Mesodermal cell (in vitro differentiated cells): ENCODE measurements around the gene ELFN2.
A peak's percentile ranks its signal among the peaks of the same experiment; 100 is the strongest.
"Not testable (repeated sequence)": the region's sequence is repeated elsewhere in the genome, so short reads cannot be mapped to it uniquely, and the experiment has no call there.

ENCODE experiments used
- H3K27ac ChIP-seq: 2 replicates; pipeline ENCODE4 v1.7.0; 2013; ENCODE audit warnings: mild to moderate bottlenecking, low read depth, low read length, moderate library complexity; ENCODE audit not compliant: severe bottlenecking
- H3K36me3 ChIP-seq: 2 replicates; pipeline ENCODE4 v1.7.1; 2013; ENCODE audit warnings: mild to moderate bottlenecking, low read length, moderate library complexity; ENCODE audit not compliant: control insufficient read depth, insufficient read depth
- H3K4me1 ChIP-seq: one replicate; pipeline ENCODE4 v1.7.1; 2013; ENCODE audit warnings: mild to moderate bottlenecking, low read length; ENCODE audit not compliant: insufficient read depth, control insufficient read depth, poor library complexity, severe bottlenecking
- H3K4me3 ChIP-seq: 2 replicates; pipeline ENCODE4 v1.7.0; 2013; ENCODE audit warnings: low read length, control low read depth, mild to moderate bottlenecking; ENCODE audit not compliant: insufficient read depth, poor library complexity, severe bottlenecking; ENCODE audit errors: extremely low read depth
- H3K9me3 ChIP-seq: 2 replicates; pipeline ENCODE4 v1.7.1; 2013; ENCODE audit warnings: mild to moderate bottlenecking, low read length, moderate library complexity; ENCODE audit not compliant: control insufficient read depth
- WGBS, 2 experiments: methylation state at CpG; one replicate each; pipeline ENCODE4 v1.1.5; 2013; ENCODE audit warnings: missing lambda C conversion rate in 2 of 2; ENCODE audit not compliant: insufficient coverage in 2 of 2; 5-methylcytosine and 5-hydroxymethylcytosine counted together

The ELFN2 gene

DNA sequence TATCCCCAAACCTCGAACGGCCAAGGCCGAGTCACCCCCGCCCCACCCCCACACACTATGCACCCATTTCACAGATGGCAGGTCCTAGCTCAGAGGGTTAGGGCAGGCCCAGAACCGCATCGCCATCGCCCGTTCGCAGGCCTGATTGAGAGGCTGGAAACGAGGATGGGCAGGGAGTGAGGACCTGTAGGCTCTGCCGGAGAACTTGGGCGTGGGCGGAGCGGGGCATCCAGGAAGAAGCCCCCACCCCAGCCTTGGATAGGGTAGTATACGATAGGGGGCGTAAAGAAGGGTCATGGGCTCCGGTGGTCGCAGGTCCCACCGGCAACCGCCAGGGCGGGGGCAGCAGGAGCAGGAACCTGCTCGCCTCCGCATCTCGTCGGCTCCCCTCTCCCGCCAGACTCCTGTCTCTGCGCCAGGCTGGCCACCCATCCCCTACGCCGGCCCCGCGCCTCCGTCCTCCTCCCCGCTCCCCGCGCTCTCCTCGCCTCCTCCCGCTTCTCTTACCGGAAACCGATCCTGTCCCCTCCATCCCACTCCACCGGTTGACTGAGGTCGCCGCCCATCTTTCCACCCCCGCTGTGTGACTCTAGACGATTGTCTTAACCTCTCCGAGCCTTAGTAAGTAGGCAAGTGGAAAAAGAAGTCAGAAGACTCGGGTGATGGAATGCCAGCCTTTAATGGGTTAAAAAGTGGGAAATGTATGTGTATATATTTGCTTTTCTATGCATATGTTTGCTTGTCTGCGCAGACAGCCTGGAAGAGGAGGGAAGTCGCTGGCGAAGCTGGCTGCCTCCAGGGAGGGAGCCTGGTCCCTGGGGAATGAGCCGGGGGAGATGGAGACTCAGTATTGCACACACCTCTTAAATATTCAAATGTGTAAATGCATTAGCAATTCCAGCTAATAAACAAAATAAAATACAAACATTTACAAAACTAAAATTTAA is 92.1 kb downstream of the ELFN2 start:
- Histone ChIP-seq H3K36me3 (no peaks in the 10 kb centered on the region), H3K4me1 (peaks cover 3% of the 10 kb centered on the region), H3K9me3 (no peaks in the 10 kb centered on the region), H3K27ac (no peak overlapping the region), H3K4me3 (peak overlapping the region; percentile 16)
- 2 to 3% methylated on average over 26 to 38 of the region's 50 CpGs for WGBS, 2 experiments

DNA sequence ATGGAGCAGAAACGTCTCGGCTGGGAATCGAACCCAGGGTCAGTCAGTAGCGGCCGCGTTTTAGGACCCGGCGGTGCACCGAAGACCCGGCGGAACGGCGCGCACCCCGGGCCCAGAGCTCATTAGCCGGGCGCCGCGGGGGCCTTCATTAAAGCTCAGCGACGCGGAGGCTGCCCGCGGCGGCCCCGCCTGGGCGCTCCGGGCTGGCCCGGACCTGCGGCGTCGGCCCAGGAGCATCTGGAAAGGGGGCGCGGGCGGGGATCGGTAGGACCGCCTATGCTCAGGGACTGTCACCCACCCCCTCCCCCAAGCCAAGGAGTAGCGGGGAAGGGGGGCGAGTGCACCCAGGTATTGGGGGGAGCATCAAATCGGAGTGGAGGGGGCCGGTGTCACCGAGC is 92.8 kb downstream of the ELFN2 start:
- Histone ChIP-seq H3K27ac (no peak overlapping the region), H3K4me3 (no peak overlapping the region), H3K9me3 (no peaks in the 10 kb centered on the region), H3K36me3 (no peaks in the 10 kb centered on the region), H3K4me1 (peaks cover 3% of the 10 kb centered on the region)
- WGBS, 2 experiments: 1 to 3% methylated on average over 24 to 28 of the region's 42 CpGs

- H3K9me3 ChIP-seq: no peaks in the 10 kb centered on the region
- H3K36me3 ChIP-seq: no peaks in the 10 kb centered on the region
- H3K4me3 ChIP-seq: no peak overlapping the region
- H3K27ac ChIP-seq: no peak overlapping the region
- H3K4me1 ChIP-seq: peaks cover 3% of the 10 kb centered on the region
- WGBS, 2 experiments: 36 to 50% methylated on average over 7 of the region's 11 CpGs
Measured at GRCh38 chr22:37333724-37334460, 93.4 kb downstream of the ELFN2 start.

GRCh38 chr22:37331856-37332536 is 95.3 kb downstream of the ELFN2 start:
- Histone ChIP-seq H3K4me3 (no peak overlapping the region), H3K4me1 (peaks cover 3% of the 10 kb centered on the region), H3K9me3 (no peaks in the 10 kb centered on the region), H3K27ac (no peak overlapping the region), H3K36me3 (no peaks in the 10 kb centered on the region)
- 79 to 85% methylated on average over 8 of the region's 9 CpGs for WGBS, 2 experiments

DNA sequence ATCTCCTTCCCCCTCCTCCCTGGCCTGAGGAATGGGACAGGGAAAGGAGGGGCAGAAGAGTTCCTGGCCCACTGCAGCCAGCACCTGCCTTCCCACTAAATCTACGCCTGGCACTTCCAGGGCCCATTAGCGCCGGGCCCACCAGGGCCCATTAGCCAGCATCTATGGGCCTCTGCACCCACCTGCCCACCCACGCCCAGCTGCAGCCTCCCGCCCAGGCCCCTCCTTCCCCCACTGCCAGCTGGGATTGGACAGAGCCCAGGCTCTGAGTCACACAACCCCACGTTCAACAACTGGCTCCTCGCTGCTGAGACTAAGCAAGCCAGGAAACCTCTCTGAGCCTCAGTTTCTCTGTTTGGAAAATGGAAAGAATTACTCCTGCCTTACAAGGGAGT is 96.2 kb downstream of the ELFN2 start:
- Histone ChIP-seq H3K4me1 (no peaks in the 10 kb centered on the region), H3K36me3 (no peaks in the 10 kb centered on the region), H3K9me3 (no peaks in the 10 kb centered on the region), H3K27ac (no peak overlapping the region), H3K4me3 (no peak overlapping the region)
- WGBS, 2 experiments: 86 to 100% methylated on average over 1 to 5 of the region's 7 CpGs

- WGBS, 2 experiments: 39 to 65% methylated on average over 3 to 6 of the region's 9 CpGs
- no peak overlapping the region for H3K27ac ChIP-seq
- no peaks in the 10 kb centered on the region for H3K9me3 ChIP-seq
- H3K4me1 ChIP-seq: no peaks in the 10 kb centered on the region
- no peak overlapping the region for H3K4me3 ChIP-seq
- H3K36me3 ChIP-seq: no peaks in the 10 kb centered on the region
Measured at GRCh38 chr22:37330200-37331033, 96.9 kb downstream of the ELFN2 start.

DNA sequence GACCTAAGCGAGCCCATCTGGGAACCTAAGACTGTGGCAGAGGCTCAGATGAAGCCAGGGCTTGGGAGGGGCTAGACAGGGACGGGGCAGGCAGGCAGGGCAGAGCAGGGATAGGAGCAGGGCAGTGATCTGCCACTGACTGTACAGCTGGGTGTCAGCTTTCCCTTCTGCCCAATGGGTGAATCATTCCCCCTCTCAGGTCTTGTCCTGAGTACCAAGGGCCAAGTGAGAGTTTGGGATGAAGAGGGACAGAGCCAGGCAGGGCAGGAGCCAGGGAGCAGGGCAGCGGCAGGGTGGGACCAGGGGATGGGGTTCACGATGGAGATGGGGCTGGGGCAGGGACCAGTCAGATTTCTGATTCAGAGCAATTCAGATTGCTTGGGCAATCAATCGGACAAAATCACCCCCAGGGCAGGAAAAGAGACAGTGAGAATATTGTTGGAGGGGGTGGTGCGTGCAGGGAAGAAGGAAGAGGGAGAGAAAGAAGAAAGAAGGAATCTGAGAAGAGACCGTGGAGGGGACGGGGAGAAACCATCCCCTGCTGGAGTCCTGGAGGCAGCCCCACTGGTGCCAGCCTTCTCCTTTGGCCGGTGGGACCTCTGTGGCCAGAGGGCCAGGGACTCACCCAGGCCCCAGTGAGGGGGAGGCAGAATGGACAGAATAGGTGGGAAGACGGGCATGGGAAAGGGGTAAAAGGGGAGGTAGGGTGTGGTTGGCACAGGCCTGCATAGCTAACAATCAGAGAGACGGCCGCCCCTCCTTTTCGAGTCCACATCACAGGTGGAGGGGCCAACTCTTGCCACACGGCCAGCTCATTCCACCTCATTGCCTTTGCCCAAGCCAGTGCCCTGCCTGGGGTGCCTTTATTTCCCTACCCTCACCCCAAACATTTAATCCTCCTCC is 97.8 kb downstream of the ELFN2 start:
- Histone ChIP-seq H3K4me3 (no peak overlapping the region), H3K4me1 (no peaks in the 10 kb centered on the region), H3K36me3 (no peaks in the 10 kb centered on the region), H3K27ac (no peak overlapping the region), H3K9me3 (no peaks in the 10 kb centered on the region)
- WGBS, 2 experiments: 78 to 81% methylated on average over 12 to 14 of the region's 14 CpGs

GRCh38 chr22:37328538-37329237 is 98.6 kb downstream of the ELFN2 start:
- H3K27ac ChIP-seq, H3K4me3 ChIP-seq, H3K4me1 ChIP-seq, H3K9me3 ChIP-seq, H3K36me3 ChIP-seq: not testable (repeated sequence)
- 48 to 59% methylated on average over 5 of the region's 6 CpGs for WGBS, 2 experiments

DNA sequence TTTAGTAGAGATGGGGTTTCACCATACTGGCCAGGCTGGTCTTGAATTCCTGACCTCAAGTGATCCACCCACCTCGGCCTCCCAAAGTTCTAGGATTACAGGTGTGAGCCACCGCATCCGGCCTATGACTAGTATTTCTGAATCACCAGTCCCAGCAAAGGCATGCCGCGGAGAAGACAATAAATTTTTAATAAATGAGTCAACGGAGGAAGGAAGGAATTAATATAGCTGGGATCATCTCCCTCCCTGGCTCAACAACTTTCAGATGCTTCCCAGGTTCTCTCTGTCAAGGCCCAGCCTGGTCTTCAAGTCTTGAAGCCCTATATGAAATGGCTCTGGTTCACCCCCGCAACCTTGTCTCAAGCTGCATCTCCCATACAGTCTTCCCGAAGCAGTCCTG is 99.3 kb downstream of the ELFN2 start:
- Histone ChIP-seq H3K4me3 (no peak overlapping the region), H3K4me1 (no peaks in the 10 kb centered on the region), H3K9me3 (no peaks in the 10 kb centered on the region), H3K27ac (no peak overlapping the region), H3K36me3 (no peaks in the 10 kb centered on the region)
- WGBS, 2 experiments: 85 to 93% methylated on average over 5 to 6 of the region's 8 CpGs
